ENCODE measurements around the gene PCCB. TPM values are rescaled to one million over a fixed set of nuclear protein-coding genes. Genes with fewer than 3 reads are reported as not detected.
A peak's percentile ranks its signal among the peaks of the same experiment; 100 is the strongest.

Gene PCCB
- 78.8 and 87.1 TPM in 2 replicates for total RNA-seq (2014; rRNA removed; shearing (Covaris generic))
- polyA plus RNA-seq (2015; cell fraction: cytosol; rRNA removed), result 57.4 and 61.4 TPM in 2 replicates
- 79.4 and 83.5 TPM in 2 replicates for polyA plus RNA-seq (2015; cell fraction: nucleus; rRNA removed)

DNA sequence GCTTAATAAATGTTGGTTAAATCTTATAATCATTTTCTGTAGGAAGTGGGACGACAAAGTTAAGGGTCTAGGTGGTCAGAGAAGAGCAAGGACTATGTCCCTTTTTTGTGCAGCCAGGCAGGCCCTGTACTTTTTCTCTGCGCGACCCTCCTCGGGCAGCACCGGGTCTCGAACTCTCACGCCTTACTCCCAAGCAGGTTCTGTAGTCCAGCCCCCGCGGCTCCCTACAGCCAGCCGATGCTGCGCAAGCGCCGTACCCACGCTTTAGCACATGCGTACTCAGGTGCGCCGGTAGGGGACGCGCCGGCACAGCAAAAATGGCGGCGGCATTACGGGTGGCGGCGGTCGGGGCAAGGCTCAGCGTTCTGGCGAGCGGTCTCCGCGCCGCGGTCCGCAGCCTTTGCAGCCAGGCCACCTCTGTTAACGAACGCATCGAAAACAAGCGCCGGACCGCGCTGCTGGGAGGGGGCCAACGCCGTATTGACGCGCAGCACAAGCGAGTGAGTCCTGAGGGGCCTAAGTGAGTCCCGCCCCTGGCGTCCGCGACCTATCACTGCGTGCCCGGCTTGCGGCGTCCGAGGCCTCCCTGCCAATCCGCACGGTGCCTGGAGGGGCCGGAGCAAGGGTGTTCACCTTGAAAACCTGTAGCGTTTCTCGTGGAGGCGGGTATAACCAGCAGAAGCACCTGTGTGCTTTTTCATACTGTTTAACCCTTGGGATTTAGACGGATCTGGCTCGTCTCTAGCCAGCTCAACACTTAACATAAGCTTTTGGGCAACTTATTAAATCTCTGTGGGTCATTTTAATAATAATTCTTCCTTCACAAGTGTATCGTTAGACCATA lies at the start of gene PCCB:
Gene PCCB, plus strand, starts transcription at position 282 of the 844 bp plus-strand sequence. Its CDS starts 36 bp downstream, at position 318.
- peak; percentile 95 for DNase-seq (ENCODE audit: low read depth)

DNA sequence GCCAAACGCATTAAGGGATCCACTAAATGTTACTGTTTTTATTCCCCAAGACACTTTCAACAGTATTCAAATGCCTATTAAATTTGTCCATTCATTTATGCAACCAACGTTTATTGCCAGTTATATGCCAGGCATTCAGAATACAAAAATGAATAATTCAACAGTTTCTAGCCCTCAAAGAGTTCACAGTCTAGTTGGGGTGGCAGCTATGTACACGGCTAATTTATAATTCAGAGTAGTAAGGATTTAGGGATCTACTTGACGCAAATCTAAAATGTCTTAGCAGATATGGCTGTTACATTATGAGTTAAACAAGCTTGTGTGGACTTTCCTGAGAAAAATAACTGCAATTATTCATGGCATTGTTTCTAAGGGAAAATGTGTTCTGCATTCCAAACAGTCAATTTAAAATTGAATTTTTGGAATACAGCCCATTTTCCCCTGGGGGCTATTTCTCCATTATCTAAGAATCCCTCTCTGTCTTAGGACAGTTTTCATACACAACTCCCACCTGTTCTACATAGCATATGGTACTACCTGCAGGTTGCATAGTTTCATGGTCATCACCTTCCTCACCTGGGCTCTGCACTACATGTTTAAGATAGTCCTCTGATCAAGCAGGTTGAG lies 42.5 kb upstream of the PCCB start:
- no peak for DNase-seq (ENCODE audit: low read depth)

DNA sequence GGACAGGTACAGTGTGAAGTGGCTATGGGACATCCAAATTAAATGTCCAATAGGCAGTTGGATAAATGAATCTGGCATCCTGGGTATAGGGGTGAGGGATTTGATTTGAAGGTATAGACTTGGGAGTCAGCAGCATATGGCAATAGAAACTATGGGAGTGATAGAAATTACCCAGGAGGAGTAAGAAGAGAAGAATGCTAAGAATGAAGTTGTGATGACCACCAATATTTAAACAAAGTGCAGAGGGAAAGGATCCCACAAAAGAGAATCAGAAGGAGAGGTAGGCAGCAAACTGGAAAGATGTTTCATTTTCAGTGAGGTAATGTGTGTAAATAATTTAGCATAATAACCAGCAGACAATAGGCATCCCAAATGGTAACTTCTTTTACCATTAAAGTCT lies 40.2 kb upstream of the PCCB start:
- peak; percentile 80 for DNase-seq (ENCODE audit: low read depth)

DNA sequence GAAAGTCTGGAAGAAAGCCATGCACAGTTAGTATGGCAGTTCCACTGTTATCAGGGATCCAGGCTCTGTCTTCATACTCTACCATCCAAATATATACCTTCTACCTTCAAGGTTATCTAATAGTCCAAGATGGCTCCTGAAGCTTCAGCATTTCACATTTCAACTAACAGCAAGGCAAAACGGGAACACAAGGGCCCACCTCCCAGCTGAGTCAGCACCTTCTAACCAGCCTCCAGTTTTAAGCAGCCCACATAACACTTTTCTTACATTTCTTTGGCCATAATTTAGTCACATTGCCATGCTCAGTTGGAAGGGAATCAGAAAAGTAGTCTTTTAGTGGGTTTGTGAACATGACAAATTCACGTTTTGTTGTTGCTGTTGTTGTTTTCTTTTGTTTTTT lies 38.6 kb upstream of the PCCB start:
- DNase-seq (ENCODE audit: low read depth), result no peak

DNA sequence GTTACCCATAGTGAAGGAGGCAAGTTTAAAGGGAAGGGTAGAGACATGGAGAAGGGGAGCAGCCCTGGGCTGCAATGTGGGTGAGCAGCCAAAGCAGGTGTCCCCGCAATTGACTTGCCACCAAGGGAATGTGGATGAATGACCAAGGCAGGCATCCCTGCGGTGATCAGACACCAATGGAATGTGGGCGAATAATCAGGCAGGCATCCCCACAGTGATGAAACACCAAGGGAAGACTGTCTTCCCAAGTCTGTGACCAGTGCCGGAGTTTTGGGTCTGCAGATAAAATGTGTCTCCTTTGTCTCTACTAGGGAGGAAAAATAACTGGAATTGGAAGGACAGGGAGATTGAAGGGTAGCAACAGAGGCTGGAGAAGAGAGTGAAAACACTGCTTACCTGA lies 27.4 kb upstream of the PCCB start:
- peak; percentile 59 for DNase-seq (ENCODE audit: low read depth)

DNA sequence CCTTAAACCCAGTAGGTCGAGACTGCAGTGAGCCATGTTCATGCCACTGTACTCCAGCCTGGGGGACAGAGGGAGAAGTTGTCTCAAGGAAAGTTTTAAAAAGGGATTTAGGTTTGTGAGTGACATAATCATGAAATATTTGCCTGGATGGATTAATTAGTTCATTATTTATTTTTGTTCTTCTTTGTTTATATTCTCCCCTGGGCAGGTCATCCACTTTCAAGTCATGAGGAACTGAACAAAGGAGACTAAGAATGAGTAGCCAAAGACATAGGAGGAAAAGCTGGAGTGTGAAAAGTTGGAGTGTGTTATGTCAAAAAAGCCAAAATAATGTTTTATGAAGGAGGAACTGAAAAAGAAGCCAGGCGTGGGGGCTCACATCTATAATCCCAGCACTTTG lies 17.7 kb upstream of the PCCB start:
- DNase-seq (ENCODE audit: low read depth), result no peak

DNA sequence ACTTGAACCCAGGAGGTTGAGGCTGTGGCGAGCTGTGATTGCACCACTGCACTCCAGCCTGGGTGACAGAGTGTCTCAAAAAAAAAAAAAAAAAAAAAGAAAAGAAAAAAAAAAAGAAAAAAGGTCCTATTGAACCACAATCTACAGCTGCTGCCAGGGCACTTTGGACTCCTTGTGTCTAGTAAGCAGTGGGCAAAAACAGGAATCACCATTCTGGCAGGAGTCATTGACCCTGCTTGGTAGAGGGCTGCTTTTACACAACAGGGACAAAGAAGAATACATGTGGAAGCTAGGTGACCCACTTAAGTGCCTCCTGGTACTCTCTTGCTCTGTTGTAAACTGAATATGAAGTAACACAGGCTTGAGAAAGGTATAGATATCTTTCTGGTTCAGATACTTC lies 14.6 kb upstream of the PCCB start:
- no peak for DNase-seq (ENCODE audit: low read depth)

DNA sequence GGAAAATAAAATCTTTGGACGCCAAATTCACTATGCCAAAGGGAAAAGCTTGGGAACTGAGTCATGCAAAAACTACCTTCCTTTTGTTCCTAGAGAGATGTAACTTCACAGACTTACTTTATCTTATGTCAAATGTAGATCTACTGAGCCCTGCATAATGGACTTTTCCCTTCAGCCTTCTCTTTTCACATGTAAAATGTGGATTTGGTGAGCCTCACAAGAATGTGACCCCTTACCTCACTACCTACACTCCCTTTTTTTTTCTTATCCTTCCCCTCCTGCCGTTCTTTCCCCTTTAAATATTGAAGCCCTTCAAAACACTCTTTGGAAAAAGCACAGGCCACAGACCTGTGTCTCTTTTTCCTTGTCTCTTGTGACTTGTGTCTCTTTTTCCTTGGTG lies 14.0 kb upstream of the PCCB start:
- DNase-seq (ENCODE audit: low read depth), result no peak

DNA sequence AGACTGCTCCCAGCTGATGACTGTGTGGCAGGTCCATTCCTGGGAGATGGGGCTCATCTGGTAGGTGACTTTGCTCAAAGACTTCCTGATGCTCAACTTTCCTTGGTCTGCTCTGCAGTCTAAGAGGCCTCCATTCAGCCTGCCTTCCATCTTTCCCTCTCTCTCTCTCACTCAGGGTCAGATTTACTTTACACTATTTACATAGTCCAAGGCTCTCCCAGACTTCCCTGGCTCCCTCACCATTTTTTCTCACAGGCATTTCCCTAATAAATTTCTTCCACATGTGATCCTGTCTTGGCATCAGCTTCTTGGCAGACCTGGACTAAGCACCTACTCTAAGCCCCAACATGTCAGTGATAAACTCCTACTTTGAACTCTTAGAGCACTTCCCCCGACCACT lies 13.0 kb upstream of the PCCB start:
- DNase-seq (ENCODE audit: low read depth), result no peak

DNA sequence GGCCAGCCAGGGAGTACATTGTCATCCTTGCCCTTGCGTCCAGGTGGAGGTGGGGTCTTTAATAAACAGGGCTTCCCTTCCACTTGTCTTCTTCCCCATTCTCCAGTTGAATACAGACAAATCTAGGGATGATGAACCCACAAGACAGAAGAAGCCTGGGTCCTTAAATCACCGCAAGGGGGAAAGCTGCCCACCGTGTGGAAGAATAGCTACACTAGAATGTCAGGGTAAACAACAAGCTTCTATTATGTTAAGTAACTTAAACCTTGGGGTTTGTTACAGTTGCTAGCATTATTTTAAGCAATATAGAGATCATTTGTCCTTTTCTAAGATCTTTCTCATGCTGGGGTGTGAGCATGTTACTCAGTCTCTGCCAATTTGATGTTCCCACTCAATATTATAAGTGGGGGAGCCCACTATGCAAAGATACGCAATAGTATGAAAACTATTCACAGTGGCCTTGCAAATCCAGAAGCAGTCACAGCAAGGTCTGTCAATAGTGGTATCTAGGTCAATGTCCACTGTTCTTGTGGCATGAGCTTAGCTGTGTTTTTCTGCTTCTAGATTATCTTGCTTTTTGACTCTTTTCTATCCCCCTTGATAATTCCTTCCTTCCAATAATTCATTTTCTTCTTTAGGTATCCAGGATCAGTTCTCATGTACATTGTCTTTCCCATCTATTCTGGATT lies 12.0 kb upstream of the PCCB start:
- no peak for DNase-seq (ENCODE audit: low read depth)

DNA sequence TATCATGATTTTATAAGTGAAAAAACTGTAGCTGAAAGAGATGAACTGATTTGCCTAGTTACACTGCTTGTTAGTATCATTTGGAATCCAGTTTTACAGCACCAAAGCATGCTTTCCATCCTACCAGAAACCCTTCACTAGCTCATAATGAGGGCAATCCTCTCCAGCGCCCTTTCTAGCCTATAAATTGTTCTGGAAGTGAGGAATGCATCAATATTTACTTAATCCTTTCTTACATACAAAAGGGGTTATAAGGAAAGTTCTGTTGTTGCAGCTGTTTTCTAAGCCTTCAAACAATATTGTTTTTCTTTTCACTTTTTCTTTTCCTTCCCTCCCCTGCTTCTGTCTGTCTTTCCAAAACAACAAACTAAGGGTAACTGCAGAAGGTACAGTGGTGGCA lies 11.0 kb upstream of the PCCB start:
- no peak for DNase-seq (ENCODE audit: low read depth)

DNA sequence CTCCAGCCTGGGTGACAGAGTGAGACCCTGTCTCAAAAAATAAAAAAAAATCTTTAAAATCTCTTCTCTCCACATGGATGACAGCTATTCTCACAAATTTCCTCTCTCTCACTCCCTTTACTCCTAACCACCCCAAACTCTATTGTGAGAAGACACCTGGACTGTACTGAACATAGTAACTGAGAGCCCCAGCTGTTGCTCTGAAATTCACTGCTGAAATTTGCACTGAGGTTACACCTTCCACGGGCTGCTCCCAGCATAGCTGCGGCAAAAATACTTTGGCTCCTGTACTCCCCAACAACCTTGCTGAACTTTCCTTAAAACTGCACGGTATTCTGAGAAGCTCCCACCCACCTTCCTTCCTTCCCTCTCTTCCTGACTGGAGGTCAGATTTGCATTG lies 4.4 kb upstream of the PCCB start:
- no peak for DNase-seq (ENCODE audit: low read depth)

DNA sequence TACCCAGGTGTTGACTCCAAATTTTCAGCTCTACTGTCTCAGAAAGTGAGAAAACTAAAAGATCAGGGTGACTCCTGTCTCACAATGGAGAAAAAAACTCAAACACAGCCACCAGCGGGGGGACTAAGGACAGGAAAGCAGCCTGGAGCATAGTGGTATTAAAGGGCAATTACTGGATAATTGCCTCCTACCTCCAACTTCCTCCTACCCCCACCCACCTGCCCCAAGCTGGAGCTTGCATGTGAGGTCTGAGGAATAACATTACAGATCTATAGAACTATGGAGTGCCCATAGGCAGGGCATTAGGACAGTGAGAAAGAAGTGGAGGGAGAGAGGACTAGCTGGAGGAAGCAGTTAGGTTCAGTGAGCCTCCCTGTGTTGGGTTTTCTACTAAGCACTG lies 2.7 kb upstream of the PCCB start:
- no peak for DNase-seq (ENCODE audit: low read depth)

DNA sequence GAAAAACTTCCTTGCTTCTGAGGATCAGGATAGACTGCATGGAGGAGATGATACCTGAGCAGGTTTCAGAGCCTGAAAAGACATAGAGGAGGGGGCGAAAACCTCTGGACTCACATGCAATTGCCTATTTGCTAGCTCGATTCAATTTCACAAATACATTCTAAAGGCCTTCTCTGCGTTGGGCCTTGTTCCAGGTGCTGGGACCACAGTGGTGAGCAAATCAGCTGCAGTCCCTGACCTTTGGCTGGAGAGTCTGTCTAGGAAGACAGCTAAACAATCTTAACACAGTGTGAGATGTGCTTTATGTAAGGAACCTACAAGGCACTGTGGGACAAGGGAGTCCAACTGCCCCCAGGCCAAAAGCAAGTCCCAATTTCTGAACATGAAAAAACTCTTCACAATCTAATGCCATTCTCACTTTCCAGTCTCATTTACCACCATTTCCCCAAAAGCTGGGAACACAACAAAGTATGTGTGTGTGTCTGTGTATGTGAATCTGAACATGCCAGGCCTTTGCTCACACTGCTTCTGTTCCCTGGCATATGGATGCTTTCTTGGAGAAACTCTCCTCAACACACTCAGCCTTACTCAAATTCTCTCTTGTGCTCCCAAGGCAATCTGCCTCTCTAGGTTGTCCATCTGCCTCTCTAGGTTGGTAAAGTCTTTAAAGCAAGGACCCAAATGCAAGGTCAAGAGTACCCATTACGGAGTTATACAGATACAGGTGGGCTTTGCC lies 2.1 kb upstream of the PCCB start:
- no peak for DNase-seq (ENCODE audit: low read depth)

DNA sequence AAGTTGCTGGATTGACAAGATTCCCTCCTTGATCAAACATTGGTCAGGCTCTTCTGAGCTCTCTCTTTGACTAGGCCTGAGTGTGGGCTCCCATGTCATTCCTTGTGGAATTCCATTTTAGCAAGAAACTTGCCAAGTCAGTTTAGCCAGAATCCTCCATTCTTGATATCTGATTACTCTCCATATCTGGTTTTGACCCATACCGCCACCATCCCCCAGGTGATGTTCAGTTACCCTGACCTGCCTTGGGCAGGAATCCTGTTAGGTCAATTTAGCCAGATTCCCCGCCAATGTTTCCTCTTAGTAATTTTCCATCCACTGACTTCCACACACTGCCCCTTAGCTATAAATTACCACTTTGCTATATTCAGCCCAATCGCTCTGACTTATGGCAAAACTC lies 1.0 kb upstream of the PCCB start:
- no peak for DNase-seq (ENCODE audit: low read depth)

DNA sequence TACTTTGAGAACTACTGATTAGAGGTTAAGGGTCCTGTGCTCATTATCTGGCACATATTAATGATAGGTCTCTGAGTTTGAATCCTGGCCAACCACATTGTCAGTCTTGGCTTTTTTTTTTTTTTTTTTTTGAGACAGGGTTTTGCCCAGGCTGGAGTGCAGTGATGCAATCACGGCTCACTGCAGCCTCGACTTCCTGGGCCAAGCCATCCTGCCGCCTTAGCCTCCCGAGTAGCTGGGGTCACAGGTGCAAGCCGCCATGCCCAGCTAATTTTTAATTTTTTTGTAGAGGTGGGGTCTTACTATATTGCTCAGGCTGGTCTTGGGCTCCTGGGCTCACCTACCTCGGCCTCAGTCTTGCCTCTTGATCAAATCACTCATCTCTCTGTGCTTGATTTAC lies 547 bp upstream of the PCCB start:
- peak; percentile 41 for DNase-seq (ENCODE audit: low read depth)

DNA sequence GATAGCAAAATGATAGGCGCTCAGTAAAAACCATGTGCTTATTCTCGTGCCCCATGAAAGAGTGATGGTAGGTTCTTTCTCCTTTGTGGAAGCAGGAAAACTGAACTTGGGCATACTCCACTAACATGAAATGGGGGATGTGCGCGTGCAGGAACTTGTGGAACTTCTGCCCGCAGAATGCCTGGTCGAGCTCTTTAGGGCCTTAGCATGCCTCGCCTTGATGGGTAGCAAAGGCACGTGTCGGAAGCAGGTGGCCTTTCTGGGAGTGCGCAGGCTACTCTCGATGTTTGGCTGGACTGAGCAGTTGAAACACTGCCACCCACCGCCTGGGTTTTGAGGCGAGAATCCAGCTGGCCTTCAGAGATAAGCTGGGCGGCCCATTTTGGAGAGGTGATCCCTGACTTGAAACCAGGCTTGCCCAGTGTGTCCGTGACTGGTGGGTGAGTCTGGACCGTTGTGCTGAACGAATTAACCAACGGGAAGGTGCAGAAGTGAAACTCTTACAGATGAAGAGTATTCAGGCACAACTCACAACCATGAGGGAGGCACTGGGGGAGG lies 842 bp downstream of the PCCB start:
- peak; percentile 27 for DNase-seq (ENCODE audit: low read depth)

DNA sequence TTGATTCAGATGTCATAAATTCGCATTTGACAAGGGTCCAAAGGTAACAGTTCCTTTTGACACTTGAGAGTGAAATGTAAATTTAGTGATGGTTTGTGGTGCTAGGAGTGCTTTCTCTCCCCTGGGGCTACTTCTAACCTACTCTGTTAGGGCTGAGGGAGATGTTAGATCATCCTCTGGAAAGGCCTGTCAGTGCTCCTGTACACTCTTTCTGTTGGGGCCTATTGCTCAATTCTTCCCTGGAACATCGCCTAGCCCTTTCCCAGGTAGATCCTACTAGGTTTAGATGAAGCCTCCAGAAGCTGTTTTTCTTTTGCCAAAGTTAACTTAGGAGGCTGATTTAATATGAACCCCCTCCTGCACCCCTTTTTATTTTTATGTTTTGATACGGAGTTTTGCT lies 1.4 kb downstream of the PCCB start:
- DNase-seq (ENCODE audit: low read depth), result no peak

DNA sequence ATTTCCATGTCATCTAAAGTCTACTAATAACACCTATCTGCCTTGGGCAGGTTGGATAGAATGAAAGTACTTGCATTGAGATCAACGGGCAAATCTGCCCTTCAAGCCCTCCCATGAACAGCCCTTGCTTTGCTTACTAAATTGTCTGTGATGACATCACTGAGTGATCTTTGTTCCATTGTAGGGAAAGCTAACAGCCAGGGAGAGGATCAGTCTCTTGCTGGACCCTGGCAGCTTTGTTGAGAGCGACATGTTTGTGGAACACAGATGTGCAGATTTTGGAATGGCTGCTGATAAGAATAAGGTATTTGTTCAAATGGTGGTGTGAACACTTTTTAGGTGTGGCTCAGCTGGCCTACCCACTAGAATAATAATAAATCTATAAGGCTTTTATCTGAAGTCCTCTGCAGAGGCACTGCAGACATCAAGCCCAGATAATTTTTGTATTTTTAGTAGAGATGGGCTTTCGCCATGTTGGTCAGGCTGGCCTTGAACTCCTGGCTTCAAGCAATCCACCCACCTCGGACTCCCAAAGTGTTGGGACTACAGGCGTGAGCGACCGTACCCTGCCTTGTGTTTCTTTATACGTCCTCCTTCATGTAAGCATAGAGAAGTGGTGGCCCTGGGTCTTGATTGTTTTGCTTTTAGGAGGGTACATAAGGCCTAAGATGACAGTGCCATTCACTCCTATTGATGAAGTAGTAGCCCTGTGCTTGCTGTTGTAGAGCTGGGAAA lies 5.7 kb downstream of the PCCB start:
- DNase-seq (ENCODE audit: low read depth), result no peak

DNA sequence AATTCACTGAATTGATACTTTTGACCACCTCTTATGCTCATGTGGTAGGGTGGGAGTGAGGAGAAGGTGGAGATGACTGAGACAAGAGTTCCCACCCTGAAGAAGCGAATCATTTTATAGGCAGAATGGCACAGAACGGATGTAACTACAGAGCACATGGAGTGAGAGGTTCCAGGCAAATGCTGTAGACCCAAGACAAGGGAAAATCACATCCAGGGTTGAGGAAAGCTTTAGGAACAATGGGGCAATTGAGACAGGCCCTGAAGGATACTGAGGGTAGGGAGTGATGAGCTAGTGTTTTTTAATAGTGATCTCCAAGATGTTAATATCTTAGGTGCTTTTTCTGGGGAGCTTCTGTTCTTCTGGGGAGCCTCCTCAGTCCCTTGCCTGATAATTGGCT lies 8.1 kb downstream of the PCCB start:
- DNase-seq (ENCODE audit: low read depth), result no peak

DNA sequence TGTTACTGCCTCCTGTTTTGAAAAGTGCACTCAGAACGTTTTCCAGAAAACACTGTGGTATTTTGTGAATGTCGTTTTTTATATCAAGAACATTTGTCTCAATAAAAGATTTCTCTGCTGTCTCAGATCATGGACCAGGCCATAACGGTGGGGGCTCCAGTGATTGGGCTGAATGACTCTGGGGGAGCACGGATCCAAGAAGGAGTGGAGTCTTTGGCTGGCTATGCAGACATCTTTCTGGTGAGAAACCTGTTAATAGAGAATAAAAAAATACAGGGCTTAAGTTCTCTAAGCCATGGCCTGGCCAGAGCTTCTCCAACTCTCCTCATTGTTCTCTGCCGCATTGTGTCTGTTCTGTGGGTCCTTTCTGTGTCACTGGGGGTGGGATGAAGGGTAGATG lies 11.7 kb downstream of the PCCB start:
- DNase-seq (ENCODE audit: low read depth), result no peak

Measured in HT1080 (cell line).